Heart left ventricle (tissue), 13 donors: Measurements from ENCODE around the gene C17orf78.

Experiments used
- POLR2A ChIP-seq, 2 donors: fragments of 450-650 bp; IDR thresholded peaks; one replicate each; pipeline ENCODE4 v1.6.1; 2017; ENCODE audit warnings: antibody characterized with exemption in 2 of 2, mild to moderate bottlenecking in 2 of 2, moderate library complexity in 2 of 2
- TF ChIP-seq, protein P1 (sequence below), 12 donors: fragments of 200-600 bp; sonication (generic) in 4 of 12; IDR thresholded peaks; one replicate each; pipeline versions ENCODE4 v1.5.0 to v1.8.0; 2018 to 2022; ENCODE audit warnings: antibody characterized with exemption in 12 of 12, mild to moderate bottlenecking in 5 of 12
- donor health status: ischemic (EF 13 %, LVEDD 7.1; RV severe dilation, severe dysfunction).
- donor health status: DM: no; HTN: yes; CAD: no.
- donor health status: DM: no; HTN: no; CAD: no.
- donor health status: ischemic (EF 25% LVEDD 6.9; RV normal size, moderate dysfunction).
- donor health status: ischemic (EF 25% LVEDD 5.7; RV mildly dilated, moderate dysfunction).
- donor health status: ischemic (EF 35%, LVEDD 5.7; RV mildly dilated, moderate dysfunction).
- donor health status: nonischemic (EF 11% LVEDD 7.7; RV severe dilation, severe dysfunction).
- donor health status: DM: yes; HTN: yes; CAD: no.
- donor health status: PGD.
- donor health status: ischemic (EF 29% LVEDD 5.4; RV normal size, mild dysfunction).
- donor health status: nonischemic (EF 23%, LVEDD 6.1; RV moderate dilation, normal function).

DNA sequence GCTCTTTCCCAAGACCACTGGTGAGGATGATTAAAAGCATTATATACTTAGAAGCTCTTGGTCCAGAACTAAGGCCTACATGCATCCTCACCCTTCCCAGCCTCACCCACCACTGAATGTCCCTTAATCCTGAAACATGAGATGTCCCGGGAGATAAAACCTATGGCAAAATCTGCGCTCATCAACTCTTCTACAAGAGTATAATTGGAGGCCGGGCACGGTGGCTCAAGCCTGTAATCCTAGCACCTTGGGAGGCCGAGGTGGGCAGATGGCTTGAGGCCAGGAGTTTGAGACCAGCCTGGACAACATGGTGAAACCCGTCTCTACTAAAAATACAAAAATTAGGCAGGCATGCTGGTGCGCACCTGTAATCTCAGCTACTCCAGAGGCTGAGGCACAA lies 17.6 kb downstream of the C17orf78 start:
- no peak for TF ChIP-seq POLR2A (IDR thresholded peaks at IDR 0.05)
- TF ChIP-seq, protein P1, sequence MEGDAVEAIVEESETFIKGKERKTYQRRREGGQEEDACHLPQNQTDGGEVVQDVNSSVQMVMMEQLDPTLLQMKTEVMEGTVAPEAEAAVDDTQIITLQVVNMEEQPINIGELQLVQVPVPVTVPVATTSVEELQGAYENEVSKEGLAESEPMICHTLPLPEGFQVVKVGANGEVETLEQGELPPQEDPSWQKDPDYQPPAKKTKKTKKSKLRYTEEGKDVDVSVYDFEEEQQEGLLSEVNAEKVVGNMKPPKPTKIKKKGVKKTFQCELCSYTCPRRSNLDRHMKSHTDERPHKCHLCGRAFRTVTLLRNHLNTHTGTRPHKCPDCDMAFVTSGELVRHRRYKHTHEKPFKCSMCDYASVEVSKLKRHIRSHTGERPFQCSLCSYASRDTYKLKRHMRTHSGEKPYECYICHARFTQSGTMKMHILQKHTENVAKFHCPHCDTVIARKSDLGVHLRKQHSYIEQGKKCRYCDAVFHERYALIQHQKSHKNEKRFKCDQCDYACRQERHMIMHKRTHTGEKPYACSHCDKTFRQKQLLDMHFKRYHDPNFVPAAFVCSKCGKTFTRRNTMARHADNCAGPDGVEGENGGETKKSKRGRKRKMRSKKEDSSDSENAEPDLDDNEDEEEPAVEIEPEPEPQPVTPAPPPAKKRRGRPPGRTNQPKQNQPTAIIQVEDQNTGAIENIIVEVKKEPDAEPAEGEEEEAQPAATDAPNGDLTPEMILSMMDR (IDR thresholded peaks at IDR 0.05): no peak
